Endothelial cell of umbilical vein (primary cell): Measurements from ENCODE around the gene ADAM8. TPM values are rescaled to one million over a fixed set of nuclear protein-coding genes. Genes with fewer than 3 reads are reported as not detected.

Experiments used
- BruUV-seq: library from RNA; stranded (reverse); fragments of 400-500 nt; replicated peaks from 2 replicates; lab custom pipeline; 2021; lab: Mats Ljungman, UMichigan
- CTCF ChIA-PET: fragments of 300-600, 350-600 bp; sonication (Branson Sonifier 250); formaldehyde crosslinking; loops from one replicate; lab custom pipeline; 2021; ENCODE audit warnings: antibody characterized with exemption, inconsistent platforms; lab: Charles Lee
- POLR2A ChIA-PET: fragments of 300-600, 350-600 bp; sonication (Branson Sonifier 250); formaldehyde crosslinking; loops from one replicate; lab custom pipeline; 2021; ENCODE audit warnings: antibody characterized with exemption, inconsistent platforms; lab: Charles Lee
- DNase-seq: peaks from one replicate; pipeline ENCODE4 v3.0.0-alpha.2; 2011; ENCODE audit warnings: low read depth, low spot score
- FAIRE-seq: peaks from 2 replicates; lab custom pipeline; 2011; peaks lifted over from hg19 to GRCh38; lab: Jason Lieb, UNC
- H2AFZ ChIP-seq: 2 replicates; pipeline ENCODE4 v1.6.0; 2012; ENCODE audit warnings: low read depth, low read length, control low read depth, inconsistent platforms
- H3K27ac ChIP-seq: 2 replicates; pipeline ENCODE4 v1.5.1; 2011; ENCODE audit warnings: low read depth, mild to moderate bottlenecking, control low read depth, low read length, moderate library complexity; ENCODE audit not compliant: insufficient read depth
- H3K27me3 ChIP-seq, 2 experiments: 2 replicates each; pipeline versions ENCODE4 v1.6.0 to v1.6.1; 2011; ENCODE audit warnings: low read length in 2 of 2, mixed read lengths in 1 of 2; ENCODE audit not compliant: control insufficient read depth in 2 of 2, insufficient read depth in 2 of 2
- H3K36me3 ChIP-seq, 2 experiments: 2 replicates in 1 of 2; 3 replicates in 1 of 2; pipeline ENCODE4 v1.5.1; 2011; ENCODE audit warnings: low read length in 2 of 2, mild to moderate bottlenecking in 1 of 2, moderate library complexity in 1 of 2; ENCODE audit not compliant: control insufficient read depth in 2 of 2, insufficient read depth in 2 of 2; ENCODE audit errors: extremely low read depth in 1 of 2
- H3K4me1 ChIP-seq: 3 replicates; pipeline ENCODE4 v1.5.1; 2011; ENCODE audit warnings: mild to moderate bottlenecking, low read length; ENCODE audit not compliant: control insufficient read depth, insufficient read depth; ENCODE audit errors: extremely low read depth
- H3K4me2 ChIP-seq: 2 replicates; pipeline ENCODE4 v1.6.1; 2011; ENCODE audit warnings: low read length, control low read depth, mixed read lengths; ENCODE audit not compliant: insufficient read depth
- H3K4me3 ChIP-seq, 3 experiments: fragments of 200-600 bp in 1 of 3; sonication (generic), shearing (Covaris generic) in 1 of 3; replicated peaks in 1 of 3; 2 replicates each; pipeline ENCODE4 v1.5.1; 2011 to 2016; ENCODE audit warnings: control low read depth in 3 of 3, low read length in 3 of 3, mild to moderate bottlenecking in 2 of 3, inconsistent platforms in 1 of 3, low read depth in 1 of 3, moderate library complexity in 1 of 3; ENCODE audit not compliant: insufficient read depth in 1 of 3
- H3K79me2 ChIP-seq: 2 replicates; pipeline ENCODE4 v1.6.0; 2012; ENCODE audit warnings: low read length, inconsistent platforms; ENCODE audit not compliant: control insufficient read depth, insufficient read depth
- H3K9ac ChIP-seq: replicated peaks from 2 replicates; pipeline ENCODE3; 2011; ENCODE audit warnings: low read length, control low read depth; ENCODE audit not compliant: insufficient read depth; ENCODE audit errors: extremely low read depth
- H3K9me1 ChIP-seq: replicated peaks from 3 replicates; pipeline ENCODE4 v1.6.0; 2011; ENCODE audit warnings: mild to moderate bottlenecking, low read length; ENCODE audit not compliant: control insufficient read depth, insufficient read depth; ENCODE audit errors: extremely low read depth
- H3K9me3 ChIP-seq: replicated peaks from 2 replicates; pipeline ENCODE4 v1.5.1; 2012; ENCODE audit warnings: low read length, inconsistent platforms; ENCODE audit not compliant: control insufficient read depth, insufficient read depth
- H4K20me1 ChIP-seq: replicated peaks from 2 replicates; pipeline ENCODE3; 2011; ENCODE audit warnings: mild to moderate bottlenecking, low read length; ENCODE audit not compliant: control insufficient read depth, insufficient read depth; ENCODE audit errors: extremely low read depth
- EZH2 ChIP-seq: IDR thresholded peaks from 2 replicates; pipeline ENCODE4 v1.6.1; 2012; ENCODE audit warnings: borderline replicate concordance, low read depth, mild to moderate bottlenecking, moderate library complexity, low read length, inconsistent platforms; ENCODE audit not compliant: severe bottlenecking
- FOS ChIP-seq: IDR thresholded peaks from 2 replicates; pipeline ENCODE4 v1.6.1; 2011; ENCODE audit warnings: mild to moderate bottlenecking, low read length, moderate library complexity, borderline replicate concordance; ENCODE audit not compliant: insufficient read depth
- GATA2 ChIP-seq: IDR thresholded peaks from 2 replicates; pipeline ENCODE4 v1.7.0; 2011; ENCODE audit warnings: low read depth, mild to moderate bottlenecking, moderate library complexity, mixed read lengths, low read length; ENCODE audit not compliant: insufficient read length, insufficient read depth
- JUN ChIP-seq: IDR thresholded peaks from 2 replicates; pipeline ENCODE4 v1.6.1; 2011; ENCODE audit warnings: borderline replicate concordance, low read depth; ENCODE audit not compliant: insufficient read length, insufficient read depth
- MAX ChIP-seq: IDR thresholded peaks from 2 replicates; pipeline ENCODE4 v1.6.1; 2011; ENCODE audit not compliant: insufficient read depth, insufficient read length
- MYC ChIP-seq: IDR thresholded peaks from one replicate; pipeline ENCODE4 v1.6.1; 2011; ENCODE audit warnings: mild to moderate bottlenecking, low read depth, low read length
- POLR2A ChIP-seq: IDR thresholded peaks from 2 replicates; pipeline ENCODE4 v1.6.1; 2012; ENCODE audit warnings: low read depth, mild to moderate bottlenecking, control low read depth, low read length
- POLR2AphosphoS5 ChIP-seq: IDR thresholded peaks from 2 replicates; pipeline ENCODE4 v1.6.1; 2012; ENCODE audit warnings: low read depth, mild to moderate bottlenecking, control low read depth, low read length, moderate library complexity; ENCODE audit not compliant: insufficient read depth
- dilution Hi-C: fragments of 300-500 bp; cut with MboI; formaldehyde crosslinking; loops from one replicate; pipeline ENCODE4 v1.15.0; 2019; ENCODE audit warnings: low sequenced_read_pairs; ENCODE audit not compliant: extremely low pct_ligation_motif_present
- intact Hi-C: fragments of 100-400 bp; cut with micrococcal nuclease; formaldehyde crosslinking; loops from one replicate; pipeline ENCODE4 v1.10.0; 2022
- polyA plus RNA-seq, 4 experiments: library from polyadenylated mRNA; depleted of rRNA in 3 of 4; stranded (reverse) in 3 of 4; unstranded in 1 of 4; fragments of >200 nt; gene quantifications; 2 replicates each; pipeline versions ENCODE4 v1.2.1 to v1.2.3, GENCODE V29; 2011 to 2012; ENCODE audit warnings: missing spikeins in 1 of 4
- total RNA-seq: library from RNA; stranded (reverse); gene quantifications from 2 replicates; pipeline ENCODE4 v1.2.3, GENCODE V29; 2021
- TF ChIP-seq, protein P1 (sequence below), 2 donors: IDR thresholded peaks; 1 replicate in 1 of 2; 2 replicates in 1 of 2; pipeline ENCODE4 v1.5.1; 2011; ENCODE audit warnings: low read length in 2 of 2, mild to moderate bottlenecking in 2 of 2, moderate library complexity in 2 of 2, control low read depth in 1 of 2, inconsistent platforms in 1 of 2, low read depth in 1 of 2; ENCODE audit not compliant: insufficient read depth in 1 of 2; ENCODE audit errors: extremely low read depth in 1 of 2

ADAM8 gene
- total and polyA plus RNA-seq, 2 donors (not counting 3 experiments of a cell fraction or from before 2014, with no cell fraction given): 0.51 to 0.55 TPM

- Histone ChIP-seq H3K9me1 (no peaks in the 10 kb centered on the region), H3K9me3 (no peaks in the 10 kb centered on the region), H3K27me3 (no peaks in the 10 kb centered on the region), H3K4me1 (no peaks in the 10 kb centered on the region), H3K4me3 (no peak overlapping the region), H3K4me2 (no peak overlapping the region), H3K27ac (no peak overlapping the region), H4K20me1 (no peaks in the 10 kb centered on the region), H3K36me3 (no peaks in the 10 kb centered on the region), H2AFZ (no peak overlapping the region), H3K79me2 (no peaks in the 10 kb centered on the region), H3K9ac (no peak overlapping the region)
- POLR2A ChIA-PET: no interaction called here
- intact Hi-C loops (no loop called here), dilution Hi-C loops (no loop called here)
- no TSS peak for BruUV-seq
- no peak for DNase-seq
- FAIRE-seq: no peak
- CTCF ChIA-PET: interaction anchor here (0.8 to 1.2 kb wide), 3 partner anchors 10 to 13 kb away, joined by 3 read pairs; no protein-coding TSS in a partner anchor
- no peak for TF ChIP-seq EZH2
- no peak for TF ChIP-seq MAX
- no peak for TF ChIP-seq POLR2A
- no peak for TF ChIP-seq GATA2
- no peak for TF ChIP-seq JUN
- no peak for TF ChIP-seq MYC
- TF ChIP-seq, protein P1, sequence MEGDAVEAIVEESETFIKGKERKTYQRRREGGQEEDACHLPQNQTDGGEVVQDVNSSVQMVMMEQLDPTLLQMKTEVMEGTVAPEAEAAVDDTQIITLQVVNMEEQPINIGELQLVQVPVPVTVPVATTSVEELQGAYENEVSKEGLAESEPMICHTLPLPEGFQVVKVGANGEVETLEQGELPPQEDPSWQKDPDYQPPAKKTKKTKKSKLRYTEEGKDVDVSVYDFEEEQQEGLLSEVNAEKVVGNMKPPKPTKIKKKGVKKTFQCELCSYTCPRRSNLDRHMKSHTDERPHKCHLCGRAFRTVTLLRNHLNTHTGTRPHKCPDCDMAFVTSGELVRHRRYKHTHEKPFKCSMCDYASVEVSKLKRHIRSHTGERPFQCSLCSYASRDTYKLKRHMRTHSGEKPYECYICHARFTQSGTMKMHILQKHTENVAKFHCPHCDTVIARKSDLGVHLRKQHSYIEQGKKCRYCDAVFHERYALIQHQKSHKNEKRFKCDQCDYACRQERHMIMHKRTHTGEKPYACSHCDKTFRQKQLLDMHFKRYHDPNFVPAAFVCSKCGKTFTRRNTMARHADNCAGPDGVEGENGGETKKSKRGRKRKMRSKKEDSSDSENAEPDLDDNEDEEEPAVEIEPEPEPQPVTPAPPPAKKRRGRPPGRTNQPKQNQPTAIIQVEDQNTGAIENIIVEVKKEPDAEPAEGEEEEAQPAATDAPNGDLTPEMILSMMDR (IDR thresholded peaks at IDR 0.05; ENCODE audit: extremely low read depth in 1 of 2, insufficient read depth in 1 of 2, low read depth in 1 of 2, low read length in 2 of 2): no peak
- TF ChIP-seq POLR2AphosphoS5: no peak
- no peak for TF ChIP-seq FOS
These were observed 30.4 kb downstream of the ADAM8 start for GRCh38 chr10:133246236-133246626.
